ENCODE measurements around the gene RNU5B-1. TPM values are rescaled to one million over a fixed set of nuclear protein-coding genes. Genes with fewer than 3 reads are reported as not detected.

Gene RNU5B-1
- total and polyA plus RNA-seq, 2 of the 8 experiments (the other 6 are each of a cell fraction or from before 2014, with no cell fraction given) = not detected

DNA sequence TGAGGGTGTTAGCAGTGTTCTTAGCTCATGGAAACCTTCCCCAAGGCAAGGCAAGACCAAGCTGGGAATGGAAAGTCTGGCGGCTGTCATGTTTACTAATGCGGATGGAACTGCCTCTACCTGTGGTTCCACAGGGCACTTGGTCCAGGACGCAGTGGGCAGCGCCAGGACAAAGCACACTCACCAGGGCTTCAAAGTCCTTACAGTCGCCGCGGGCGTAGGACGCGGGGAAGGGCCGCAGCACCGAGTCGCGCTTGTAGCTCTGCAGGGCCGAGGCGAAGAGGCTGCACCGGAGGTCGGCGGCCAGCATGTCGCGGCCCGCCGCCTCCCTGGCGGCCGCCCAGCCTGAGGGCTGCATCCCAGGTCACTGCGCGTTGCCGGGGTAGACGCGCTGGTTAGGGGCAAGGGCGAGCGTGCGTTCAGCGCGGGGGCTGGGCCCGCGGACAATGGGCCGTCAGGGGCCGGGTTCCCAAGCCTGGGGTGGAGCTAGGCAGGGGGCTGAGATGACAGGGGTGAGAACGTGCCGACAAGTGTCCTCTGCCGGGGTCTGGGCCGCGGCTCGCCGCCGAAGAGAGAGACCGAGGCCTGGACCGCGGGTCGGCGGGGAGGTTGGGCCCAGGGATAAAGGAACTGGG is 18.3 kb upstream of the RNU5B-1 start:
- H3K23ac ChIP-seq (ENCODE audit: insufficient read length) = no peak overlapping the region
- TF ChIP-seq EP300 (IDR thresholded peaks at IDR 0.05; ENCODE audit: borderline replicate concordance in 1 of 2, low read depth in 2 of 2, low read length in 2 of 2) (no peak), SP1 (IDR thresholded peaks at IDR 0.05; ENCODE audit: low read depth, low read length) (no peak), BACH1 (IDR thresholded peaks at IDR 0.05; ENCODE audit: low read length) (no peak), CTBP2 (IDR thresholded peaks at IDR 0.05; ENCODE audit: borderline replicate concordance, insufficient read depth, insufficient read length, low read length) (peak; percentile 10), CHD1 (IDR thresholded peaks at IDR 0.05; ENCODE audit: low read depth, low read length) (no peak), RBBP5 (IDR thresholded peaks at IDR 0.05; ENCODE audit: borderline replicate concordance, low read depth, low read length) (0 out of 2 replicates have a peak, but pooled peaks have one; percentile 31), POU5F1 (IDR thresholded peaks at IDR 0.05; ENCODE audit: low read depth, low read length) (no peak), POLR2AphosphoS5 (IDR thresholded peaks at IDR 0.05; ENCODE audit: low read depth, low read length) (no peak), CREB1 (IDR thresholded peaks at IDR 0.05) (no peak), ASH2L (IDR thresholded peaks at IDR 0.05; ENCODE audit: low read length) (peak; percentile 77), CBX8 (IDR thresholded peaks at IDR 0.05; ENCODE audit: borderline replicate concordance, low read depth, low read length) (no peak)

More for the DNA sequence above, 18.3 kb upstream of the RNU5B-1 start:
- Histone ChIP-seq H3K9ac (replicated peaks in 1 of 4; ENCODE audit: extremely low read depth in 1 of 4, low read depth in 3 of 4, low read length in 3 of 4) (peak overlapping the region in 3 of 4 experiments; percentile 59 to 71 (median 67); a peak in 6 of 7 replicates), H3K36me3 (ENCODE audit: control insufficient read depth in 2 of 4, insufficient read depth in 4 of 4, low read length in 3 of 4) (no peaks in the 10 kb centered on the region), H3K14ac (ENCODE audit: insufficient read length) (no peak overlapping the region), H3K27me3 (replicated peaks in 1 of 4; ENCODE audit: control insufficient read depth in 3 of 4, extremely low read depth in 1 of 4, insufficient read depth in 3 of 4, low read length in 3 of 4) (peaks cover 0 to 10% (median 10%) of the 10 kb centered on the region in 4 experiments; a peak in 6 of 7 replicates), H2BK15ac (ENCODE audit: low read length) (no peak overlapping the region; the same call in 1 of the 2 replicates), H4K20me1 (replicated peaks in 1 of 2; ENCODE audit: control insufficient read depth in 1 of 2, insufficient read depth in 2 of 2, low read length in 2 of 2) (no peaks in the 10 kb centered on the region), H3K18ac (ENCODE audit: extremely low read depth, low read length) (peak overlapping the region; percentile 78), H4K91ac (replicated peaks; ENCODE audit: insufficient read length, low read length) (no peak overlapping the region), H3K79me2 (ENCODE audit: control insufficient read depth in 1 of 2, insufficient read depth in 2 of 2, low read length in 2 of 2) (no peaks in the 10 kb centered on the region), H3K79me1 (ENCODE audit: low read depth, low read length) (no peaks in the 10 kb centered on the region), H3K4me3 (ENCODE audit: extremely low read depth in 1 of 4, insufficient read depth in 2 of 4, low read depth in 3 of 4, low read length in 4 of 4) (peak overlapping the region; percentile 69 to 77 (median 75)), H2BK5ac (ENCODE audit: low read depth, low read length) (no peak overlapping the region), H2AFZ (ENCODE audit: low read length) (peak overlapping the region; percentile 38), H3K4ac (replicated peaks; ENCODE audit: insufficient read length, low read depth, low read length) (no peak overlapping the region), H3K56ac (replicated peaks; ENCODE audit: insufficient read length, low read depth, low read length) (no peak overlapping the region), H4K8ac (ENCODE audit: extremely low read depth, insufficient read depth, low read length) (peak overlapping the region; percentile 96), H3K9me3 (ENCODE audit: insufficient read depth in 2 of 2, low read depth in 1 of 2, low read length in 1 of 2) (no peaks in the 10 kb centered on the region), H3K4me2 (ENCODE audit: insufficient read depth in 1 of 2, low read depth in 2 of 2, low read length in 2 of 2) (peak overlapping the region; percentile 93 to 100), H3K23me2 (ENCODE audit: low read depth, low read length) (peaks cover 8% of the 10 kb centered on the region), H2AK5ac (ENCODE audit: low read depth, low read length) (no peak overlapping the region), H2BK20ac (ENCODE audit: low read length) (no peak overlapping the region), H3K4me1 (replicated peaks in 1 of 4; ENCODE audit: control insufficient read depth in 3 of 4, insufficient read depth in 4 of 4, low read length in 3 of 4) (peaks cover 0 to 10% (median 7%) of the 10 kb centered on the region in 4 experiments; a peak in 5 of 7 replicates), H3K27ac (ENCODE audit: low read depth, low read length) (0 out of 2 replicates have a peak overlapping the region, but pooled peaks have one; percentile 31), H2BK120ac (replicated peaks; ENCODE audit: low read depth, low read length) (peak overlapping the region; percentile 18), H2BK12ac (ENCODE audit: low read depth, low read length) (no peak overlapping the region; the same call in 1 of the 2 replicates), H4K5ac (ENCODE audit: insufficient read length, low read depth, low read length) (no peak overlapping the region)
- ChIA-PET POLR2A (ENCODE audit: partially characterized antibody) (interaction anchor here (0.8 to 10.1 kb wide), 10 partner anchors 8 to 130 kb away, joined by 3 to 123 read pairs (median 6); partner anchors contain the start of genes CILP, CLPX, RNU5A-1 and RNU5B-1), CTCF (ENCODE audit: partially characterized antibody) (interaction anchor here (0.9 to 11.1 kb wide), 21 partner anchors 8 to 252 kb away, joined by 3 to 114 read pairs (median 5); partner anchors contain the start of gene CILP)
- peak in 1 of 2 experiments; percentile 86 for DNase-seq (ENCODE audit: low read depth in 1 of 2, low spot score in 2 of 2)
- 1% methylated on average over 52 of the region's 52 CpGs; no CpG with 5 or more reads in 1 of the 2 experiments for WGBS, 2 experiments (ENCODE audit: extremely low coverage in 1 of 2, insufficient coverage in 1 of 2, insufficient read length in 1 of 2, insufficient replicate concordance in 2 of 2, low coverage in 1 of 2, low lambda C conversion rate in 2 of 2, missing lambda C conversion rate in 1 of 2)
- FAIRE-seq = no peak
